Spleen (tissue), 11 donors: ENCODE results near the gene SAFB2. TPM values are rescaled to one million over a fixed set of nuclear protein-coding genes. Genes with fewer than 3 reads are reported as not detected.

ENCODE experiments used
- DNase-seq: peaks from one replicate; pipeline ENCODE4 v3.0.0-alpha.2; 2020
- H3K27ac ChIP-seq, 8 donors: fragments of 200-600 bp; sonication (generic) in 7 of 8; 1 replicate in 4 of 8; 2 replicates in 4 of 8; pipeline versions ENCODE4 v1.5.0 to v1.8.0; 2016 to 2021; ENCODE audit warnings: inconsistent platforms in 4 of 8, mild to moderate bottlenecking in 4 of 8, moderate library complexity in 1 of 8
- H3K27me3 ChIP-seq, 7 donors: fragments of 200-600 bp; sonication (generic) in 6 of 7; replicated peaks in 1 of 7; 1 replicate in 4 of 7; 2 replicates in 3 of 7; pipeline versions ENCODE4 v1.5.0 to v1.8.0; 2016 to 2021; ENCODE audit warnings: inconsistent platforms in 3 of 7, mild to moderate bottlenecking in 1 of 7
- H3K36me3 ChIP-seq, 6 donors: fragments of 200-600 bp; sonication (generic) in 5 of 6; 1 replicate in 4 of 6; 2 replicates in 2 of 6; pipeline versions ENCODE4 v1.5.0 to v1.8.0; 2016 to 2021; ENCODE audit warnings: inconsistent platforms in 2 of 6
- H3K4me1 ChIP-seq, 6 donors: fragments of 200-600 bp; sonication (generic) in 5 of 6; 1 replicate in 3 of 6; 2 replicates in 3 of 6; pipeline versions ENCODE4 v1.5.0 to v1.8.0; 2016 to 2021; ENCODE audit warnings: inconsistent platforms in 3 of 6
- H3K4me3 ChIP-seq, 8 donors: fragments of 200-600 bp; sonication (generic) in 7 of 8; 1 replicate in 4 of 8; 2 replicates in 4 of 8; pipeline versions ENCODE4 v1.5.0 to v1.8.0; 2016 to 2021; ENCODE audit warnings: inconsistent platforms in 4 of 8, mild to moderate bottlenecking in 4 of 8, moderate library complexity in 2 of 8
- H3K9me3 ChIP-seq, 8 donors: fragments of 200-600 bp; sonication (generic) in 7 of 8; 1 replicate in 4 of 8; 2 replicates in 4 of 8; pipeline versions ENCODE4 v1.5.0 to v1.8.0; 2016 to 2021; ENCODE audit warnings: inconsistent platforms in 4 of 8
- POLR2A ChIP-seq, 3 donors: fragments of 450-650 bp; IDR thresholded peaks; one replicate each; pipeline ENCODE4 v1.5.1; 2017; ENCODE audit warnings: antibody characterized with exemption in 3 of 3, mild to moderate bottlenecking in 1 of 3
- POLR2AphosphoS5 ChIP-seq, 3 donors: sonication (generic); formaldehyde crosslinking; IDR thresholded peaks; one replicate each; pipeline ENCODE4 v1.5.1; 2017; ENCODE audit warnings: antibody characterized with exemption in 3 of 3
- WGBS, 5 donors: extraction: QIAGEN DNeasy Blood & Tissue Kit in 3 of 5; methylation state at CpG; one replicate each; pipeline versions ENCODE4 v1.1.5 to v1.1.7; 2013 to 2018; 5-methylcytosine and 5-hydroxymethylcytosine counted together
- intact Hi-C: fragments of 100-400 bp; cut with DNase I; formaldehyde crosslinking; loops from one replicate; pipeline ENCODE4 v1.15.0; 2023; ENCODE audit warnings: low total_unique reads
- polyA plus RNA-seq, 3 donors: library from polyadenylated mRNA; stranded (reverse); fragments of 200-250 nt; gene quantifications; one replicate each; pipeline ENCODE4 v1.2.1, GENCODE V29; 2013
- small RNA-seq, 4 donors: library from RNA; depleted of rRNA; stranded (forward); fragments of <200 nt; gene quantifications; one replicate each; pipeline ENCODE3, GENCODE V24; 2016
- total RNA-seq, 7 donors: library from RNA; depleted of rRNA in 3 of 7; stranded (reverse); fragments of >200 nt in 3 of 7; fragmentation: NEBNext Ultra II Directional in 4 of 7; extraction: Animal tissue kit (Norgen Biotek cat#: 25700) in 4 of 7; gene quantifications; one replicate each; pipeline versions ENCODE4 v1.1.0 to v1.2.1, GENCODE V29; 2016 to 2021
- TF ChIP-seq, protein P1 (sequence below), 11 experiments: fragments of 200-600 bp in 7 of 11; fragments of 450-650 bp in 4 of 11; sonication (generic) in 4 of 11; IDR thresholded peaks in 8 of 11; conservative IDR thresholded peaks in 3 of 11; 1 replicate in 7 of 11; 2 replicates in 4 of 11; pipeline versions ENCODE4 v1.4.0 to v1.8.0; 2016 to 2021; ENCODE audit warnings: antibody characterized with exemption in 11 of 11, inconsistent platforms in 4 of 11, mild to moderate bottlenecking in 1 of 11
- donor health status: healthy with polysubstance abuse.
- donor health status: DM: no; HTN: no; CAD: no; lungs with moderate emphysema.
- donor health status: DM: no; HTN: no; CAD: no.
- donor health status: Bipolar disorder and iron deficiency.
- donor health status: healthy.
- donor health status: DM: no; HTN: no; CAD: no.
- donor health status: DM: yes; HTN: yes; CAD: no.

SAFB2 gene
- total and polyA plus RNA-seq, 10 donors, result 34.8 to 146 (median 110) TPM

DNA sequence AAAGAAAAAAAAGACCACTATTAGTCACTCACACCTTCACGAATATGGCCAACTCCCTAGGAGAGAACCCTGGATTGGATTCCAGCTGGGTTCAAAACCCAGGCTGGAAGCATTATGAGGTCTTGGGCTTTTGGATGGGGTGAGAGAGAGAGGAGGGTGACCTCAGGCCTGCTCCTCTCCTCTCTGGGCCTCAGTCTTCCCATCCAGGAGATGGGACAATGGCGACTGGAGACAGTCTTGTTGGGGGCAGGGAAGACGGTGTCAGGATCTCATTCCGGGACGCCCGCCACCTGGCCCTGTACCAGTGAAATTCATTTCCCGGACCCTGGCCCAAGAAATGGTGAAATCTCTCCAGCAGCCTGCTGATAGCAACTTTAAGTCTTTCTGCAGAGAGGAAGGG is 81.1 kb downstream of the SAFB2 start:
- TF ChIP-seq, protein P1, sequence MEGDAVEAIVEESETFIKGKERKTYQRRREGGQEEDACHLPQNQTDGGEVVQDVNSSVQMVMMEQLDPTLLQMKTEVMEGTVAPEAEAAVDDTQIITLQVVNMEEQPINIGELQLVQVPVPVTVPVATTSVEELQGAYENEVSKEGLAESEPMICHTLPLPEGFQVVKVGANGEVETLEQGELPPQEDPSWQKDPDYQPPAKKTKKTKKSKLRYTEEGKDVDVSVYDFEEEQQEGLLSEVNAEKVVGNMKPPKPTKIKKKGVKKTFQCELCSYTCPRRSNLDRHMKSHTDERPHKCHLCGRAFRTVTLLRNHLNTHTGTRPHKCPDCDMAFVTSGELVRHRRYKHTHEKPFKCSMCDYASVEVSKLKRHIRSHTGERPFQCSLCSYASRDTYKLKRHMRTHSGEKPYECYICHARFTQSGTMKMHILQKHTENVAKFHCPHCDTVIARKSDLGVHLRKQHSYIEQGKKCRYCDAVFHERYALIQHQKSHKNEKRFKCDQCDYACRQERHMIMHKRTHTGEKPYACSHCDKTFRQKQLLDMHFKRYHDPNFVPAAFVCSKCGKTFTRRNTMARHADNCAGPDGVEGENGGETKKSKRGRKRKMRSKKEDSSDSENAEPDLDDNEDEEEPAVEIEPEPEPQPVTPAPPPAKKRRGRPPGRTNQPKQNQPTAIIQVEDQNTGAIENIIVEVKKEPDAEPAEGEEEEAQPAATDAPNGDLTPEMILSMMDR (IDR thresholded peaks at IDR 0.05 in 8 of 11, conservative IDR thresholded peaks at IDR 0.05 in 3 of 11), result no peak
- TF ChIP-seq POLR2AphosphoS5 (IDR thresholded peaks at IDR 0.05) (no peak), POLR2A (IDR thresholded peaks at IDR 0.05) (no peak)
- Histone ChIP-seq H3K4me3 (no peak overlapping the region), H3K27me3 (peaks cover 0 to 48% (median 27%) of the 10 kb centered on the region in 7 donors), H3K36me3 (no peaks in the 10 kb centered on the region), H3K9me3 (peaks cover 0 to 2% (median 0%) of the 10 kb centered on the region in 8 donors), H3K4me1 (no peaks in the 10 kb centered on the region), H3K27ac (no peak overlapping the region)
- DNase-seq, result no peak
- intact Hi-C loops, result no loop called here
- WGBS, 5 donors, result 78 to 89% (median 85%) methylated on average over 7 of the region's 7 CpGs

DNA sequence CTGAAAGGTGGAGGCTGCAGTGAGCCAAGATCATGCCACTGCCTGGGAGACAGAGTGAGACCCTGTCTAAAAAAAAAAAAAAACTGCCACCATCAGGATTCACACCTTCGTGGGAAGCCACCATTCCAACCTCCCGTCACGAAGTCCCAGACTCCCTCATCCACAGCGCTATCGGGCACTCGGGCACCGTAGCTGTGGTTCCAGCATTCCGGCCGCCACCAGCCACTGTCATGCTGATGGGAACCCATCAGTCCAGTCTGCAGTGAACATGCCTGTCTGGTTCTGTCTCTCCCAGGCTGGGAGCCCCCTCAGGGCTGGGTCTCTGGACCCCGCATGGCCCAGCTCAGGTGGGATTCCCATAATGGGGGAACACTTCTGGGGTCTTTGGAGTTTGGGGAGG is 82.4 kb downstream of the SAFB2 start:
- no peak overlapping the region for H3K4me3 ChIP-seq
- no peak for DNase-seq
- H3K27me3 ChIP-seq, result peaks cover 0 to 56% (median 33%) of the 10 kb centered on the region in 7 donors
- H3K4me1 ChIP-seq, result no peaks in the 10 kb centered on the region
- intact Hi-C loops, result no loop called here
- TF ChIP-seq, protein P1 (IDR thresholded peaks at IDR 0.05 in 8 of 11, conservative IDR thresholded peaks at IDR 0.05 in 3 of 11), result no peak
- TF ChIP-seq POLR2AphosphoS5 (IDR thresholded peaks at IDR 0.05) (no peak), POLR2A (IDR thresholded peaks at IDR 0.05) (no peak)
- no peaks in the 10 kb centered on the region for H3K36me3 ChIP-seq
- WGBS, 5 donors, result 88 to 94% (median 92%) methylated on average over 10 of the region's 10 CpGs
- H3K9me3 ChIP-seq, result peaks cover under 1 to 15% (median 7%) of the 10 kb centered on the region in 8 donors
- no peak overlapping the region for H3K27ac ChIP-seq

DNA sequence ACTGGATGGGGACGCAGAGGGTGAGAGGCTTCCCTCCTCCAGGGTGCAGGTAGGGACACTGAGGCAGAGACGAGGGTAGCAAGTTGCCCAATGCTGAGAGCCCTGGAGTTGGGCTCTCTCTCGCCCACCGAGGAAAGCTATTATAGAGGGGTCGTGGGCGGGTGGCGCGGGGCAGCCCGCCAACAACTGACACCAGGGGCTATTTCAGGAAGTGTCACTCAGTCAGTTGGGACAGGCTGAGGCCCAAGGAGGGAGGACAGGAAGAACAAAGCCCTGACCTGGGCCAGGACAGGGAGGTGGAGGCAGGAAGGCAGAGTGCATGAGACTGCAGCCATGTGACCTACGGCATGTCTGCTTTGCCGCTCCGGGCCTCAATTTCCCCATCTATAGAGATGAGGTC is 84.7 kb downstream of the SAFB2 start:
- intact Hi-C loops, result no loop called here
- WGBS, 5 donors, result 50 to 67% (median 55%) methylated on average over 12 of the region's 12 CpGs
- no peak for DNase-seq
- TF ChIP-seq POLR2AphosphoS5 (IDR thresholded peaks at IDR 0.05) (no peak), POLR2A (IDR thresholded peaks at IDR 0.05) (no peak)
- TF ChIP-seq, protein P1 (IDR thresholded peaks at IDR 0.05 in 8 of 11, conservative IDR thresholded peaks at IDR 0.05 in 3 of 11), result no peak
- no peaks in the 10 kb centered on the region for H3K36me3 ChIP-seq
- H3K4me3 ChIP-seq, result no peak overlapping the region
- H3K4me1 ChIP-seq, result no peaks in the 10 kb centered on the region
- peaks cover 6 to 38% (median 29%) of the 10 kb centered on the region in 8 donors for H3K9me3 ChIP-seq
- peaks cover 0 to 64% (median 33%) of the 10 kb centered on the region in 7 donors for H3K27me3 ChIP-seq
- no peak overlapping the region for H3K27ac ChIP-seq

Small RNA genes within 50 kb of the gene (small RNA-seq; reads per million reads assigned to genes)
- 0 reads per million in 4 donors for gene SNRPEP4

Other genes starting within 250 kb of the SAFB2 start
- not detected for gene ZNRF4, start 167.4 kb downstream of the SAFB2 start, total RNA-seq
- not detected for gene ZNRF4, start 167.4 kb downstream of the SAFB2 start, polyA plus RNA-seq
- gene TINCR, start 54.8 kb downstream of the SAFB2 start, total RNA-seq, result under 1 TPM in 5 of 7 donors, not detected in 2; 0.26 to 0.73 (median 0.27) TPM
- gene TINCR, start 54.8 kb downstream of the SAFB2 start, polyA plus RNA-seq, result under 1 TPM; 0.05 to 0.10 (median 0.09) TPM
- gene SAFB, start 307 bp upstream of the SAFB2 start, total RNA-seq, result 100 to 1,000 TPM in 5 of 7 donors, 10 to 100 TPM in 2; 94.5 to 161 (median 112) TPM
- gene SAFB, start 307 bp upstream of the SAFB2 start, polyA plus RNA-seq, result 10 to 100 TPM; 41.7 to 70.0 (median 64.8) TPM
- 10 to 100 TPM; 15.7 to 41.0 (median 36.8) TPM for gene MICOS13, start 57.7 kb upstream of the SAFB2 start, total RNA-seq
- 10 to 100 TPM; 71.0 to 89.5 (median 78.0) TPM for gene MICOS13, start 57.7 kb upstream of the SAFB2 start, polyA plus RNA-seq
- 1 to 10 TPM; 1.9 to 8.8 (median 3.1) TPM for gene HSD11B1L, start 58.3 kb upstream of the SAFB2 start, total RNA-seq
- gene HSD11B1L, start 58.3 kb upstream of the SAFB2 start, polyA plus RNA-seq, result 1 to 10 TPM; 3.3 to 5.5 (median 3.8) TPM
- 100 to 1,000 TPM; 294 to 922 (median 652) TPM for gene RPL36, start 67.5 kb upstream of the SAFB2 start, total RNA-seq
- 1,000 to 10,000 TPM; 2,501 to 2,825 (median 2,795) TPM for gene RPL36, start 67.5 kb upstream of the SAFB2 start, polyA plus RNA-seq
- 10 to 100 TPM; 33.1 to 65.8 (median 56.5) TPM for gene LONP1, start 97.4 kb upstream of the SAFB2 start, total RNA-seq
- 10 to 100 TPM; 29.2 to 48.2 (median 42.6) TPM for gene LONP1, start 97.4 kb upstream of the SAFB2 start, polyA plus RNA-seq
- not detected for gene CATSPERD, start 97.9 kb upstream of the SAFB2 start, total RNA-seq
- gene CATSPERD, start 97.9 kb upstream of the SAFB2 start, polyA plus RNA-seq, result not detected
- 1 to 10 TPM; 1.4 to 4.7 (median 2.4) TPM for gene PRR22, start 162.0 kb upstream of the SAFB2 start, total RNA-seq
- gene PRR22, start 162.0 kb upstream of the SAFB2 start, polyA plus RNA-seq, result 10 to 100 TPM in 2 of 3 donors, 1 to 10 TPM in 1; 4.9 to 11.4 (median 10.6) TPM
- gene DUS3L, start 168.4 kb upstream of the SAFB2 start, total RNA-seq, result 10 to 100 TPM; 22.7 to 63.9 (median 34.5) TPM
- gene DUS3L, start 168.4 kb upstream of the SAFB2 start, polyA plus RNA-seq, result 10 to 100 TPM; 31.3 to 57.4 (median 52.5) TPM
- 1 to 10 TPM in 1 of 7 donors, under 1 TPM in 2, not detected in 4; 0.32 to 2.3 (median 0.72) TPM for gene NRTN, start 182.3 kb upstream of the SAFB2 start, total RNA-seq
- gene NRTN, start 182.3 kb upstream of the SAFB2 start, polyA plus RNA-seq, result under 1 TPM in 2 of 3 donors, not detected in 1; 0.29 to 0.30 TPM
- under 1 TPM in 2 of 7 donors, not detected in 5; 0.20 to 0.44 TPM for gene FUT6, start 216.9 kb upstream of the SAFB2 start, total RNA-seq
- under 1 TPM; 0.06 to 0.13 (median 0.07) TPM for gene FUT6, start 216.9 kb upstream of the SAFB2 start, polyA plus RNA-seq
- gene FUT3, start 228.7 kb upstream of the SAFB2 start, total RNA-seq, result not detected
- under 1 TPM in 2 of 3 donors, not detected in 1; 0.06 to 0.12 TPM for gene FUT3, start 228.7 kb upstream of the SAFB2 start, polyA plus RNA-seq
- not detected for gene FUT5, start 247.8 kb upstream of the SAFB2 start, total RNA-seq
- gene FUT5, start 247.8 kb upstream of the SAFB2 start, polyA plus RNA-seq, result not detected